SIG-M5 treated with dmso at 0.1 percent for 504 hours (cell line): ENCODE results near the gene OR6V1.
"Not testable (repeated sequence)": the region's sequence is repeated elsewhere in the genome, so short reads cannot be mapped to it uniquely, and the experiment has no call there.

Experiments used
- DNase-seq: peaks from one replicate; lab custom pipeline; 2025; ENCODE audit not compliant: unreplicated experiment; lab: John Stamatoyannopoulos, UW

The OR6V1 gene

DNA sequence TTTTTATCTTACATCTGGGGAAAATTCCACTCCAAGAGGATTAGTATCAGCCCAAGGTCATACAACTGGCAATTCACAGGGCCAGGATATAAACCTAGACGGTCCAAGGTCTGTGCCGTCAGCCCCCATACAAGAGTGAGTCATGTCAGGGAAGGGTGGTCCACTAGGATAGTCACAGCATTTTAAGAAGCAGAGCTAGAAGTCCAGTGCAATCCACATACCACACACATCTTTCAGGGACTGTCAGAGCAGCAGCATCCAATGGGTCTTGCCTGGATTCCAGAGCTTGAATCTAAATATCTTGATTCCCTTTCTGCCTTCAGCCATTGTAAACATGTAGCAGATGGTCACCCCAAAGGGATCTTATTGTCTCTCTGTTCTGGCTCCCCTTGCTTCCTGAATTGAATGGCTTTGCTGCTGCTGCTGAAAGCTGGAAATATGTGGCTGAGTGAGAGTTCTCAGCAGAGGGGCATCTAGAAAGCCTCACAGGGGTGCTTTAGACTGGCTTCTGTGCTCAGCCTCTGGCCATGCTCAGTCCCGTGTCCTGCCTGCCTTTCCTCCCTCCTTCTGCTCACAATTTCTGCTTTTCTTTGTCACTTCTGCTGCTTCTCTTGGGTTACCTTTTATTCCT, 9.9 kb upstream of the OR6V1 start:
- DNase-seq = no peak

DNA sequence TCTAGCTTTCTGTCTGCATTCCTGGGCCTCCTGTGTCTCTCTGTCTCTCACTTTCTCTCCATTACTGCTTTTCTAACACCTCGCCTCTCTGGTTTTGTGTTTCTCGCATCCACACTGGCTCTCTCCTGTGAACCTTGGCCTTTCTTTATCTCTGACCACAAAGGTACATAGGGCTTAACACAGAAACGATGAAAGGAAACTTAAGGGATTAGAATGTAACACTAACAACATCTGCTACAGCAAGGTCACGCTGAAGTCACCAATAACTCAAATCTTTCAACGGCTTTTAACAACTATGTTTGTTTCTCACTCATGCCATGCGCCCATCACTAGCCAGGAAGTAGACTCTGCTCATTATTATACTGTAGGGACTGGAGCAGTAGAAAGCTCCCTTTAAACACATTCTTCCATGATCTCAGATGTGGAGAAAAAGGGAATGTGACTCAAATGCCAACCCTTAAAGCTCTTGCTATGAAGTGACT, 9.3 kb upstream of the OR6V1 start:
- no peak for DNase-seq

DNA sequence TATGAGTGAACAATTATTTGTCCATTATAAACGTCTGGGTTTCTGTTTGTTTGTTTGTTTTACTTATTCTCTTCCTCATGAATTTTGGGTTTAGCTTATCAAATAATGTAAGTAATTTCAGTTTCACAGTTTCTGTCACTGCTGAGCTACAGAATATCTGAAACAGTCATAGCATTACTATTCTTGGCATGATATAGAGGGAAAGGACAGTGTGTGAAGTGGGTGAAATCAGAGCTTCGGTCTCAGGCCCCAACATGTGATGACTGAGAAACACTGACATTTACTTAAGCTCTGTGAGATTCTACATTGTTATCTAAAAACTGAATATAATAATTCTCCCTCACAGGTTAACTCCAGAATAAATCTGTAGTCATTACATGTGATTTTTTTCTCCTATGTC, 8.8 kb upstream of the OR6V1 start:
- DNase-seq = no peak

DNA sequence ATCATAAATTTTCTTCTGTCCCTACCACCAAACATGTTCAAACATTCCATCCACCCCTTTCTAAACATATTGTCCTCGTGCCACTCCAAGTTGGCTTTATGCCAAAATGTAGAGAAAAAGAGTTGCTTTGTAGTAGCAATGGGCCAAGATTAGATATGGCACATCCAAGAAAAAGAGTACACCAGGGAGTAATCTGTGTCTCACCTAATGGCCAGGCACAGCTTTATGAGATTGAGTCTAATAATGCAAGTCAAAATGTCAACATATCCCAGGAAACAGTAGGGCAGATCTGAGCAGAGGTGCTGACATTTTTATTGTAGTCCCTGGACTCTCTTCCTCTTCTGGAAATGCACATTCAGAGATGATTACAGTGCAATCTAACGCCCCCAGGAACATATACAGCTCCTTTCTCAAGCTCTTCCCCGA, 5.7 kb upstream of the OR6V1 start:
- DNase-seq = no peak

DNA sequence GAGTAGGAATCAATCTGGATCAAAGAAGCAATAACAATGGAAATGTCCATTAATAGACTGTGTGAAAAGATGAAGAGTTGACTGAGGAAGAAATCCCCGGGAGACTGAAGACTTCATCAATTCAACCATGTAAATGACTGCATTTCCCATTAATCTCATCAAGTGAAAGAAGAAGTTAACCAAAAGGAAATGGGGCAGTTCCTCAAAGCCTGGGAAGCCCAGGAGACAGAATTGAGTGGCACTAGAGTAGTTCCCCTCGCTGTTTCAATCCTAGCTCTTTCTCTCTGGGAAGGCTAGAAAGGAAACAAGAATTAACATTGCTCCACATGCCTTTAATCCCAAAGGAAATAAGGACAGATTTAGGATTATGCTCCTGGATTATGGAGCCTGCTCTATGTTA, 4.8 kb upstream of the OR6V1 start:
- DNase-seq = no peak

DNA sequence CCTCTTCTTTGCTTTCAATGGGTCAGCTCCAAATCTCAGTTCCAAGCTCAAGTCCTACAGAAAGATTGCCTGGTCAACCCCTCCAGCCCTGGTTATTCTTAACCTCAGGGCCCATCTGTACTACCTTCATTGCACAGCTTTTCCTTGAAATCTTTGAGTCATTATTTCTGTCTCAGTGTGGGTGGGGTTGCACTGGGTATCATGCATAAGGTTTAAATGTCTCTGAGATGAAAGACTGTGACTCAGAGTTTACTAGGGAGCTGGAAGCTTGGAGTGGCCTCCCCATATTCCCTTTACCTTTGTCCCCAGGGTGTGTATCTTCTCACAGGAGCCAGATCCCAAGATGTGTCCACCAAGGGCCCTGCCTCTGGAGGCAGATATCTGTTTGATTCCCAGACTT, 3.3 kb upstream of the OR6V1 start:
- no peak for DNase-seq

DNA sequence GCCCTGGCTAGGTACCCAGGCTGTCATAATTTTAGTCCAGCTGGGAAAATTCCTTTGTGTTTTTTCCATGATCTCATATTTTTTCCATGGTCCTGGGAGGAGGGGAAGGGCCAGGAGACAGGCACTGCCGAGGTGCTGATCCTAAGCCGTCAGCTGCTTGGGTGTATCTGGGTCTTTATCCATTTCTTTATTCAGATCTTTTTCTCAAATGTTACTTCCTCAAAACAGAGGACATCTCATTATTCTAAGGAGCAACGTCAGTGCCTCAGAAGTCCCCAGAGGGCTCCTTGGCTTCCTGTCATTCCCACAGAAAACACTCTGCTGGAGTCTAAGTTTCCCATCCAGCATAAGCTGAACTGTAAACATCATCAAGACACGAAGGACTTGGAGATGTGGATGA, 2.8 kb upstream of the OR6V1 start:
- no peak for DNase-seq

DNA sequence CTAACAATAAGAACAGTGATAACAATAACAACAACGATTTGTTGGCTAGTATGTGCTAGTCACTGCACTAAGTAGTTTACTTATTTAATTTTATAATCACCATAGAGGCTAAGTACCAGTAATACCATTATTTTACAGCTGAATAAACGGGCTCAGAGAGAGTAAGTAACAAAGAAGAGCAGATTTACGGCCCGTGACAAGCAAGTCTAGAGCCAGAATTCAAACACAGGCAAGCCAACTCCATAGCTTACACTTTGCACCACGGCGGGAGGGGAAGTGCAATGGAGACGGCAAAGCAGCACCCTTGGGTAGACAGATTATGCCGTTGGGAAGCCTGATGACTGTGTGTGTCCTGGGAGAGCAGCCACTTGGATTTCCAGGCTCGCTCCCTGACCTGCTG, 1.2 kb upstream of the OR6V1 start:
- no peak for DNase-seq

DNA sequence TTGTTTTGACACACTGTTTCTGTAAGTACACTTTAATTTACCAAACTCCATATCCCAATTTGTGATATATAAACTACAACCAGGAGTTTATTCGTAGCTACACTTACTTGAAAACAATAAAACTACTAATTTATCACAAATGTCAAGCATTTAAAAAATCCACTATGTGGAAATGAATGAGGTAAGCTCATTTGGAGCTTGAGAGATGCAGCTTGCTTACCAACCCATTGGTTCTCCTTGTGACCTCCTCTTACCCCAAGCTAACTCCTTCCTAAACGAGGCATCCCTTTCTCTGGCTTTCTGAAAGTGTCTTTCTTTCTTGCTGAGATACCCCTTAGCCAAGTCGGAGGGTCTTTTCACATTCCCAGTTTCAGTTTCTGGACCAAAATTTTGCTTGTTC, 2.5 kb downstream of the OR6V1 start:
- DNase-seq = no peak

DNA sequence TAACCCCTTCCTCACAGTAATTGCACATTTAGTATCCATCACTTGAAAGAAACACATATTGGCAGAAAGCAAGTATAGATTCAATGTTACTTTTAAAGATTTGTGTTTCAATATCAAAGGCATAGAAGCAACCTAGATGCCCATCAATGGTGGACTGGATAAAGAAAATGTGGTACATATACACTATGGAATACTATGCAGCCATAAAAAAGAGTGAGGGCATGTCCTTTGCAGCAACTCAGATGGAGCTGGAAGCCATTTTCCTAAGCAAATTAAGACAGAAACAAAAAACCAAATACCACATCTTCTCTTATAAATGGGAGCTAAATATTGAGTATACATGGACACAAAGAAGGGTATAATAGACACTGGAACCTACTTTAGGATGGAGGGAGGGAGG, 3.6 kb downstream of the OR6V1 start:
- DNase-seq = no peak

DNA sequence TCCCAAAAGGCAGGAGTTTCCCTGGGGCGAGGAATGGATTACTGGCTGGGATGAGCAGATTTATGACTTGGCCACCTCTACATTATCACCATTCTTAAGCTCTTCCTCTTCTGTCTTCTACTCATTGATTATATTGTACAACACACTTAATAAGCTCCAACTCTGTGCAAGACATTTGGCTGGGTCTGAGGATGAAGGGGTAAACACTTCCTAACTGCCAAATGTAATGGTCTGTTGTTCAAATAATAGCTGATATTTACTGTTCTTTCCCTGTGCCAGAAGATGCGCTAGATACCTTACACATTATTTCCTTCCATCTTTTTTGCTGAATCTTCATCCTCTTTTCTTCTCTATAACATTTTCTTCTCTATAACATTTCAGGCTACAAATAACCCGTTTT, 11.6 kb downstream of the OR6V1 start:
- DNase-seq = no peak

DNA sequence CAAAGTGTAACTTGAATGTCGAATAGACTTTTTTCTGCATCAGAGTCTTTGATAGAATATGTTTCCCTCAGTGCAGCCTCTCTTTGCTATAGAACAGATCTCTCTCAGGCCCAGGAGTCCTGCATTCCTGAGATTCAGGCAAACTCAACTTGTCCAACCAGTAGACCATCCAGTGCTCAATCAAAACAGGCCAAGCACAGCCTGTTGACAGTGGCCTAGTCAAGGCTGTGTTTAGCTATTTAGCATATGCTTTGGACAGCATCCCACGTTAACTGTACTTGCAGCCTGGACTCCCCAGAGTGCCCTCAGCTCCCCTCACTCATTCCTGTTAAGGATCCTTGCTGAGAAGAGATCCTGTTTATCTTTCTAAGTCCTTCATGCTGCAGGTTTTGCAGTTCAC, 16.3 kb downstream of the OR6V1 start:
- DNase-seq = no peak

DNA sequence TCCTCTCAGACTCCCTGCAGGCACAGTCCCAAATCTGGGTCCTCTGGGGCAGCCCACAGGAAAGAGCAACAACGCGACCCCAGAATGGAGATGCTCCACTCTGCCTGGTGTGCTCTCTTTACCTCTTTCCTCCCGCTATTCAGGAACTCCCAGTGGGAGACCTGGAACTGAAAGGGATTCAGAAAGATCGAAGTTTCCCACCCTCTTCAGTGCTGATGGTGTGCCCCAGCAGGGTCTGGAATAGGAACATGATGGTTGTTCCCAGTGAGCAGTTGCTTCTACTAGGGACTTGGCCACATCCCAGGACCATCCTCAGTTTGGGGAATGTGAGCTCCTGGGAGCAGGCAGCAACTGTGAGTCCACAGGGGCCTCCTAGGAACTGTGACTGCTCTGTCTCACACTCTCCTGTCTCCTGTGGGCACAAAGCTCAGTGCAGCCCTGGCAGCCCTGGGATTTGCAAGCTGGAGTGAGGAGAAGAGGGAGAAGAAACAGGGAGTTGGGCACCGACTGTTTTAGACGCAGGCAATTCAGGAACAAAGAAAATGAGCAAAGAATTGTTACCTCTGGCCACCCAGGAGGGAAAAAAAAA, 17.9 kb downstream of the OR6V1 start:
- no peak for DNase-seq

DNA sequence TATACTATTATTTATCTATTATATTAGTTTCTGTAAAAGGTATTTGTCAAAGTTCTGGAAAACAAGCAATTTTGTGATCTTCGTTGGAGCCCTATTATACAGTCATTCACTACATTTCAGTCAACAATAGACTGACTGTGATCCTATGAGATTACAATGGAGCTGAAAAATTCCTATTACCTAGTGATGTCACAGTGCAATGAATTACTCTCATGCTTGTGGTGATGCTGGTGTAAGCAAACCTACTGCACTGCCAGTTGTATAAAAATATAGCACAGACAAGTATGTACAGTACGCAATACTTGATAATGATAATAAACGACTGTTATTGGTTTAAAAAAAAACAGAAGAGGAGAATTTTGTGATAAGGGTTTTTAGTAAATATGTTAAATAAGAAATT, 21.4 kb downstream of the OR6V1 start:
- no peak for DNase-seq

DNA sequence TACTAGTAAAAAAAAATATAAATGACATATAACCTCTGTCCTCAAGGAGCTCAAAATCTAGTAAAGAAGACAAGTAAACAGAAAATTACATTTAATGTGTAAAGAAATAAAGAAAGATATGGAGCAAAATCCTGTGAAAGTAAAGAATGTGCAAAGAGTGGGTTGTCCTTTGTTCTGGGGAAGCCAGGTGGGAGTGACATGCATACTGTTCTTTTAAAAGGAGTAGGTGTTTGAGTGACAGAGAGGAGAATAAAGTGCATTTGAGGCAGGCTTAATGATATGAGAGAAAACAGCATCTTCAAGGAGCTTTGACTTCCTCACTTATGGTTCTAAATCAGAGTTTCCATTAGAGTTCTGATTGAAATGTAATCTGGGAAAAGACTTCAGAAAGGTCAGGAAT, 22.0 kb downstream of the OR6V1 start:
- DNase-seq = no peak

DNA sequence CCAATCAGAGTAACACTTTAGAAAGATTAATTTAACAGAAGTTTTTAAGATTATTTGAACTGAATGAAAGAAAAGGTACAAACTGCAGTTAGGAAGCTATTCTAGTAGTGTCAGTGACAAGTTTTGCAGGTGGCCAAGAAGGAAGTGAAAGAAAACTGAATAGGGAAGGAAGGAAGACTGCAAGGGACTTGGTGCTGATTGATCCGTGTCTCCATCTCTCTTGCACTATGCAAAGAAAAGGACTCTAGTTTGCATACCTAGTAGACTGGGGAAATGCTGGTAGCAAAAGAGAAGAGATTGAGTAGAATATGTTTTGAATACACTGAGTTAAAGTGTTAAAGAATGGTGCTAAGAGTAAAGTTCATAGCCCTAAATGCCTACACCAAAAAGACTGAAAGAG, 33.0 kb downstream of the OR6V1 start:
- peak; percentile 46 for DNase-seq

DNA sequence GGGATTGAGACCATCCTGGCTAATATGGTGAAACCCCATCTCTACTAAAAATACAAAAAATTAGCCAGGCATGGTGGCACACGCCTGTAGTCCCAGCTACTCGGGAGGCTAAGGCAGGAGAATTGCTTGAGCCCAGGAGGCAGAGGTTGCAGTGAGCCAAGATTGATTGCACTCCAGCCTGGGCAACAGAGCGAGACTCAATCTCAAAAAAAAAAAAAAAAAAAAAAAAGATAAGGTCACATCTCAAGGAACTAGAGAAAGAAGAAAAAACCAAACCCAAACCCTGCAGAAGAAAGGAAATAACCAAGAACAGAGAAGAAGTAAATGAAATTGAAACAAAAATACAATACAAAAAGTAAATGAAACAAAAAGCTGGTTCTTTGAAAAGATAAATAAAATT, 33.5 kb downstream of the OR6V1 start:
- DNase-seq = not testable (repeated sequence)

DNA sequence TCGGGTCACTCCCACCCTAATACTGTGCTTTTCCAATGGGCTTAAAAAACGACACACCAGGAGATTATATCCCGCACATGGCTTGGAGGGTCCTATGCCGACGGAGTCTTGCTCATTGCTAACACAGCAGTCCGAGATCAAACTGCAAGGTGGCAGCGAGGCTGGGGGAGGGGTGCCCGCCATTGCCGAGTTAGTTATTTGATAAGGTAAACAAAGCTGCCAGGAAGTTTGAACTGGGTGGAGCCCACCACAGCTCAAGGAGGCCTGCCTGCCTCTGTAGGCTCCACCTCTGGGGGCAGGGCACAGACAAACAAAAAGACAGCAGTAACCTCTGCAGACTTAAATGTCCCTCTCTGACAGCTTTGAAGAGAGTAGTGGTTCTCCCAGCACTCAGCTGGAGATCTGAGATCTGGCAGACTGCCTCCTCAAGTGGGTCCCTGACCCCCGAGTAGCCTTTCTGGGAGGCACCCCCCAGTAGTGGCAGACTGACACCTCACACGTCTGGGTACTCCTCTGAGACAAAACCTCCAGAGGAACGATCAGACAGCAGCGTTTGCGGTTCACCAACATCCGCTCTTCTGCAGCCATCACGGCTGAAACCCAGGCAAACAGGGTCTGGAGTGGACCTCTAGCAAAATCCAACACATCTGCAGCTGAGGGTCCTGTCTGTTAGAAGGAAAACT, 36.5 kb downstream of the OR6V1 start:
- DNase-seq = not testable (repeated sequence)

DNA sequence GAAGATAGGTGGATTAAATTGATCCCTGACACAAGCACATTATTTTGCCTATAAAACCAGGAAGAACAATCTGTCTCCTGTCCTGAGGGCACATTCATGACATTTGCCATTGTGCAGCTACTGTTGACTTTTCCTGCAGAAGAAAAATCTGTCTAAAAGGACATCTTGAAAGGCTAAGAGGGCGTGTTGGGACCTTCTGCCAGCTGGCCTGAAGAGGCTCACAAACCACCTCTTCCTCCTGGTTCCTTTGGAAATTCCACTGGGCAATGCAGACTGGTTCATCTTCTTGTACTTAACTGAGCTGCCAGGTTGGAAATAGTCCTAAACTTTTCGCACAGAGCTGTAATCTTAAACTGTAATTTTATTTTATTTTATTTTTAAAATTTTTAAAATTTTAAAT, 44.0 kb downstream of the OR6V1 start:
- DNase-seq = no peak

DNA sequence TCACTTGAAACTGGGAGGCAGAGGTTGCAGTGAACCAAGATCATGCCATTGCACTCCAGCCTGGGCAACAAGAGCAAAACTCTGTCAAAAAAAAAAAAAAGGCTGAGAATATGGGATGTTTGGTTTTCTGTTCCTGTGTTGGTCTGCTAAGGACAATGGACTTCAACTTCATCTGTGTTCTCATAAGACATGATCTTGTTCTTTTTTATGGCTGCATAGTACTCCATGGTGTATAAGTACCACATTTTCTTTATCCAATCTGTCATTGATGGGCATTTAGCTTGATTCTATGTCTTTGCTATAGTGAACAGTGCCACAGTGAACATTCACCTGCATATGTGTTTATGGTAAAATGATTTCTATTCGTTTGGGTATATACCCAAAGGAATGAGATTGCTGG, 47.4 kb downstream of the OR6V1 start:
- DNase-seq = not testable (repeated sequence)
